RWPE2 (cell line): ENCODE data around the gene ASCC1.

Experiments
- ATAC-seq: fragments of 200-7000 bp; cut with Tn5 transposase; 3 replicates; pipeline ENCODE4 v1.9.1; 2021; ENCODE audit warnings: low read depth
- DNase-seq: peaks from one replicate; pipeline ENCODE4 v3.0.0-alpha.2; 2020; ENCODE audit warnings: low spot score
- H3K27ac ChIP-seq: fragments of 450-650 bp; 2 replicates; pipeline ENCODE4 v1.5.1; 2017; ENCODE audit warnings: mild to moderate bottlenecking; ENCODE audit not compliant: poor library complexity, severe bottlenecking
- H3K27me3 ChIP-seq: fragments of 250-450 bp; sonication (Bioruptor Pico); 2 replicates; pipeline ENCODE4 v1.5.1; 2021; ENCODE audit warnings: mild to moderate bottlenecking, moderate library complexity; ENCODE audit not compliant: insufficient read depth, poor library complexity, severe bottlenecking
- H3K36me3 ChIP-seq: fragments of 250-450 bp; sonication (Bioruptor Pico); 2 replicates; pipeline ENCODE4 v1.5.1; 2020; ENCODE audit warnings: low read depth, mild to moderate bottlenecking, moderate library complexity
- H3K4me1 ChIP-seq: fragments of 250-450 bp; sonication (Bioruptor Pico); 2 replicates; pipeline ENCODE4 v1.5.1; 2021; ENCODE audit warnings: mild to moderate bottlenecking, moderate library complexity; ENCODE audit not compliant: insufficient read depth, poor library complexity, severe bottlenecking
- H3K4me3 ChIP-seq: fragments of 250-450 bp; sonication (Bioruptor Pico); 2 replicates; pipeline ENCODE4 v1.5.1; 2021; ENCODE audit warnings: mild to moderate bottlenecking, moderate library complexity; ENCODE audit not compliant: severe bottlenecking
- H3K9me3 ChIP-seq: fragments of 250-450 bp; sonication (Bioruptor Pico); 2 replicates; pipeline ENCODE4 v1.5.1; 2021; ENCODE audit warnings: mild to moderate bottlenecking, moderate library complexity; ENCODE audit not compliant: severe bottlenecking
- CTCF ChIP-seq: fragments of 450-650 bp; IDR thresholded peaks from one replicate; pipeline ENCODE4 v1.5.1; 2017; ENCODE audit warnings: mild to moderate bottlenecking, moderate library complexity; ENCODE audit not compliant: poor library complexity, severe bottlenecking

Gene ASCC1

GRCh38 chr10:72215611-72216549 is at the start of gene ASCC1, which contains the start of gene ANAPC16:
Gene ASCC1, minus strand, starts transcription at chr10:72216276. Its CDS starts 2,978 bp downstream, at chr10:72213298.
Gene ANAPC16, plus strand, starts transcription at chr10:72216012. Its CDS starts 7,903 bp downstream, at chr10:72223915.
- H3K9me3 ChIP-seq, result no peaks in the 10 kb centered on the region
- H3K27me3 ChIP-seq, result no peaks in the 10 kb centered on the region
- peak within 1 kb of the TSS; percentile 74 for H3K4me3 ChIP-seq
- H3K27ac ChIP-seq, result peak within 1 kb of the TSS; percentile 82
- ATAC-seq (peak; percentile 81), DNase-seq (peak; percentile 85)
- peaks cover 48% of the 10 kb centered on the region for H3K36me3 ChIP-seq
- no peak for TF ChIP-seq CTCF
- peaks cover 23% of the 10 kb centered on the region for H3K4me1 ChIP-seq

- Histone ChIP-seq H3K27me3 (no peaks in the 10 kb centered on the region), H3K4me1 (peaks cover 56% of the 10 kb centered on the region), H3K27ac (peak overlapping the region; percentile 99), H3K4me3 (no peak overlapping the region), H3K9me3 (no peaks in the 10 kb centered on the region), H3K36me3 (no peaks in the 10 kb centered on the region)
- DNase-seq, result no peak
- no peak for ATAC-seq
- no peak for TF ChIP-seq CTCF
These were observed 49.4 kb upstream of the ASCC1 start for GRCh38 chr10:72265508-72265907.

GRCh38 chr10:72264536-72264935 is 48.5 kb upstream of the ASCC1 start:
- TF ChIP-seq CTCF, result no peak
- Histone ChIP-seq H3K9me3 (no peaks in the 10 kb centered on the region), H3K4me1 (peaks cover 61% of the 10 kb centered on the region), H3K36me3 (no peaks in the 10 kb centered on the region), H3K27ac (peak overlapping the region; percentile 99), H3K4me3 (no peak overlapping the region), H3K27me3 (no peaks in the 10 kb centered on the region)
- ATAC-seq, result no peak
- DNase-seq, result no peak

GRCh38 chr10:72263613-72264241 is 47.7 kb upstream of the ASCC1 start:
- peak; percentile 40 for ATAC-seq
- Histone ChIP-seq H3K36me3 (no peaks in the 10 kb centered on the region), H3K27ac (peak overlapping the region; percentile 99), H3K9me3 (no peaks in the 10 kb centered on the region), H3K4me1 (peaks cover 64% of the 10 kb centered on the region), H3K27me3 (no peaks in the 10 kb centered on the region), H3K4me3 (no peak overlapping the region)
- no peak for TF ChIP-seq CTCF
- DNase-seq, result peak; percentile 88
